GM19467 (cell line): Measurements from ENCODE around the gene TSC2.
"Not testable (repeated sequence)": the region's sequence is repeated elsewhere in the genome, so short reads cannot be mapped to it uniquely, and the experiment has no call there.

Source experiments
- ATAC-seq: cut with Tn5 transposase; IDR thresholded peaks from one replicate; pipeline ENCODE4 v1.9.1; 2021; ENCODE audit warnings: mild to moderate bottlenecking, moderate library complexity; ENCODE audit not compliant: unreplicated experiment

TSC2 gene

GRCh38 chr16:2096853-2097595 is 49.2 kb downstream of the TSC2 start:
- no peak for ATAC-seq

DNA sequence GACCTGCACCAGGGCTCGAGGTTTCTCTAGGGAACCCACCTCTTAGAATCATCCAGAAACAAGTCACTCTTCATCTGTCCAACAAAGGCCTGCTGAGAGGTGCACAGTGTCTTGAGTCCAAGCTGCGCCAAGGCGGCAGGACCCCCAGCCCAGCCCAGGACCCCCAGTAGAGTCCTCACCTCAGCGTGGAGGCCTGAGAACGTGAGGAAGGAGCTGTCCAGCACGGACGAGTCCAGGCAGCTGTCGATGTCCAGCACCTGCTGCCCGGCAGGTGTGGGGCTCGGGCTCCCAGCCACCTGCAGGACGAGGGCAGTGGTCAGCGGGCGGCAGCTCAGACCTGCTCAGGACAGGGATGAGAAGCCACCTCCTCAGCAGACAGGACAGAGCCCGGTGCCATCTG is 49.9 kb downstream of the TSC2 start:
- ATAC-seq: not testable (repeated sequence)

DNA sequence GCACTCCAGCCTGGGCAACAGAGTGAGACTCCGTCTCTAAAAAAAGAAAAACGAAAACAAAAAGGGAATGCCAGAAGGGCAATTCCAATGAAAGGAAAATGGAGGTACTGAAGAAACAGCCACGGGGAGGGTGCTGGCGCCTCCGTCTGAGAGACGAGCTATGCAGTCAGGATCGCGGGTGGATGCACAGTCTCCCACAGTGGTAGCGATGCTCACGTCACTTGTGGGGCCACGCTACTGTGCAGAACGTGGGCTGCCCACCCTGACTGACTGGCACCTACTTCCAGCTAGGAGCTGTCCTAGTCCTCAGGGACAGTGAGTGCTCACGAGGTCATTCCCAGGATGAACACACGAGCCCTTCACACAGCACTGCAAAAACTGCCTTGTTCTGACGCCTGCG is 53.8 kb downstream of the TSC2 start:
- not testable (repeated sequence) for ATAC-seq

DNA sequence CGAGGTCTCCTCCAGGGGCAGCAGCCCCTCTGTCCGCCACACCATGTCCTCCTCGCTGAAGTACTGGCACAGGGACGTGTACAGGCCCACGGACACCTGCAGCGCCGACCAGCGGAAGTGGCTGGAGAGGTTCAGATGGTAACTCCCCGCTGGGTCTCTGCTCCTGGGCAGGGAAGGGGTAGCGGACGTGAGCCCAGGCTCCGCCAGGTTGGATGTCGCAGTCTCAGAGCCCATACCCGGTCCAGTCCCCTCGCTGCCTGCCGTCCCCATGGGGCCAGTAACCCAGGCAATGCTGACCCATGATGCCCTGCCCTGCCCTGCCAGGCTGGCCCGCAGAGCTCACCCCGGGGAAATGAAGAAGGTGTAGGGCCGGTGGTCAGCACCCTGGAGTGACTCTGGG is 54.7 kb downstream of the TSC2 start:
- no peak for ATAC-seq

- not testable (repeated sequence) for ATAC-seq
Measured at GRCh38 chr16:2104464-2104863, 56.7 kb downstream of the TSC2 start.

DNA sequence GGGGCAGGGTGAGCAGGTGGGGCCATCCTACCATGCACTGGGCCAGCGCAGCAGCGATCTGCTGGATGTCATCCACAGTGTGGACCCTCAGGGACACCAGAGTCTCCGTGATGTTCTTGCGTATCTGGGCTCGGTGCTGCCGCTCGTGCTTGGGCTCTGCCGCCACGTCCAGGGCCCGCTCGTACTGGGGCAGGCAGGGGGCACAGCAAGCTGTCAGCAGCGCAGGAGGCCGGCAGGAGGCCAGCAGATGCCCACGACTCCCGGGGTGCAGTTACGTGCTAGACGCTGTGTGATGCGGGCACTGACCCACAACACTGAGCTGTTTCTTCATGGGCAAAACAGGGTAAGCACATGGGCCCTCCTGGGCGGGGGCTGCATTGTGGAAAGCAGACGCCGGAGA is 57.5 kb downstream of the TSC2 start:
- not testable (repeated sequence) for ATAC-seq

- ATAC-seq: not testable (repeated sequence)
Measured at GRCh38 chr16:2105769-2106168, 58.0 kb downstream of the TSC2 start.

GRCh38 chr16:2106211-2106610 is 58.4 kb downstream of the TSC2 start:
- not testable (repeated sequence) for ATAC-seq

GRCh38 chr16:2107121-2107790 is 59.5 kb downstream of the TSC2 start:
- ATAC-seq: not testable (repeated sequence)

DNA sequence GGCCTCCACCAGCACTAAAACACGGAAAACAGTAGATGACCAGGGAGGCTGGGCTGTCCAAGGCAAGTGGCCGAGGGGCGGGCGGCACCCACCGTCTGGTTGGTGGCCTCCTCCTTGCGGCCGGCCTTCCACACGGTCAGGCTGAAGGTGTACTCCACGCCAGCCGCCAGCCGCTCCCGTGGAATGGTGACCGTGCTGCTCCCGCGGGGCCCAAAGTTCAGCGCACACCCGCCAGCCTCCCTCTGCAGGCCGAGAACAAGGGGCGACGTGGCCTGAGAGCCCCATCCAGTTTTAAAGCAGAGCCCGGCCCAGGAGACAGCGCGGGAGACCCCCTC is 60.0 kb downstream of the TSC2 start:
- not testable (repeated sequence) for ATAC-seq

- ATAC-seq: not testable (repeated sequence)
Measured at GRCh38 chr16:2108446-2109270, 60.9 kb downstream of the TSC2 start.

DNA sequence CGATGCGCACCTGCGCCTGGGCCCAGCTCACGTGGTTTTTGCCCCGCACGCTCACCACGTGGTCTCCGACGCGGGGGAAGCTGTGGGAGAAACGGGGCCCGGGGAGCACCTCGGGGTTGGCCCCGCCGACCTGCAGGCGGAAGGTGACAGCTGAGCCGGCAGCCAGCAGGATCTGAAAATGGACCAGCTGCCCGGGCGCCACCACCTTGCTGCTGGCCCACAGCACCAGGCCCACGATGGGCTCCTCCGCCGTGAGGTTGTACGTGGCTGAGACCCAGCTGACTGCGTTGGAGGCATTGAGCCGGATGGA is 61.4 kb downstream of the TSC2 start:
- not testable (repeated sequence) for ATAC-seq

- ATAC-seq: not testable (repeated sequence)
Measured at GRCh38 chr16:2109872-2110271, 62.1 kb downstream of the TSC2 start.

DNA sequence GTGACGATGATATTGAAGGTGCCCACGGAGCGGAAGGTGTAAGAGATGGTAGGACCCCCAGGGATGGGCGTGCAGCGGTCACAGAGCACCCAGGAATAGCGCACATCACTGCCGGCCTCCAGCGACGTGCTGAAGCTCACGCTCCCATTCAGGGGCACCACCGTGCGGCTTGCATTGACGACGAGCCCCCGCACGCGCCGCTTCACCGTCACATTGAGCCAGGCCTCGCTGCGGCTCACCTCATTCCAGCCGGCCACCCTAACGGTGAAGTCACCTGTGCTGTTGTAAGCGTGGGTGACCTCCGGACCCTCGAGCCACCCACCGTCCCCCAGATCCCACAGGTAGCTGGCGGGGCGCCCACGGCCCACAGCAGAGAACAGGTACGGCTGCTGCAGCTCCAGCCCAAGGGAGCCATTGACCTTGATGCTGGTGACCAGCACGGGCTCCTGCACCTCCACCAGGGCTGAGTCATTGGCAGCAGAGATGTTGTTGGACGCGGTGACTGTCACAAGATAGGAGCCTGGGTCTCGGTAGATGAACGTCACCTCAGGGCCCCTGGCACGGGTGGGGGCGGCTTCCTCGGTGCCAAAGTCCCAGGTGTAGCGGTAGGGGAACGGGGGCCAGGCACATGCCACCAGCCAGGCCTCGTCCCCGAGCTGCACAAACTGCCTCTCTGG is 62.7 kb downstream of the TSC2 start:
- not testable (repeated sequence) for ATAC-seq

DNA sequence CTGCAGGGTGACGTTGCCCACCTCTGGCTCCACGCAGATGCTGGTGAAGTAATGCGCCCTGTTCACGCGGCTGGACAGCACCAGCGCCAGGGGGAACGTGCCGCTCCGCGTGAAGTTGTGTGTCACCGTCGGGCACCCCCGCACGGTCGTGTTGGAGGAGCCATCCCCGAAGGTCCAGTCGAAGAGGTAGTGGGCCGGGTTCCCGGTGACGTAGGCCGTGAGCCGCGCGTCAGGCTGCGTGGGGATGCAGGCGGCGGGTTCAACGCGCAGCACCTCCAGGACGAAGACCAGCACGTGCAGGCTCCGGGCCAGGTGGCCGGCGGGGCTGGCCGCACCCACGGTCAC is 63.2 kb downstream of the TSC2 start:
- not testable (repeated sequence) for ATAC-seq

DNA sequence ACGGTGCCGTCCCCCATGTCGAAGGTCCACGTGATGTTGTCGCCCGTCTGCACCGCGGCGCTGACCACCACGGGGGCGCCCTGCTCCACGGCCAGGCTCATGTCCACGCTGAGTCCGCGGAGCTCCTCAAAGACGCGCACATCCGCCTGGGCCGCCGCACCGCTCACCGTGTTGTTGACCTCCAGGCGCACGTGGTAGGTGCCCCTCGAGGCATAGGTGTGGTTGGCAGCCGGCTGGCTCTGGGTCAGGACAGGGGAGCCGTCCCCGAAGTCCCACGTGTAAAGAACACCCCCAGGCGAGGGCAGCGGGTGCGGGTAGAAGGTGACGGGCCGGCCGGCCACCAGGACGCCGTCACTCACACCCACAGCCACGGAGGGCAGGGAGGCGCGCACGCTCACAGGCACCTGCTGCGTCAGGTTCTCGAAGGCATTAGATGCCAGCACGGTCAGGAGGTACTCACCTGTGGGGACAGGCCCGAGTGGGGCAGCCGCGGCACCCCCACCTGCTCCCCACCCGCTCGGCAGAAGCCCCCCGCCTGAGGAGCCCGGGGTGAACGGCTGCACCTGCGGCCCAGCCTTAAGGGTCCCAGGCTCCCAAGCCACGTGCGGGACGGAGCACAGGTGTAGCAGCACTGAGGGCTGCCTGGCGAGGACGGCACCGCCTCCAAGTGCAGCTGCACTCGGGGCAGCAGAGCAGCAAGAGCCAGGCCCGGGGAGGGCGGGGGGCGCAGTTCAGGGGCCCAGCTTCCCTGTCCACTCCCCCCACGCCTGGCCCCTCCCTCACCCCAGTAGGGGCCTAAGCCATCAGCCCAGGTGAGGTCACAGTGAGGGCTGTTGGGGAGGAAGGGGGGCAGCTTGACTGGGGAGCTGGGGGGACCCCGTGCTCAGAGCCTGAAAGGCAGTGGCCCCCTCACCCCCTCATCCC is 63.9 kb downstream of the TSC2 start:
- not testable (repeated sequence) for ATAC-seq

DNA sequence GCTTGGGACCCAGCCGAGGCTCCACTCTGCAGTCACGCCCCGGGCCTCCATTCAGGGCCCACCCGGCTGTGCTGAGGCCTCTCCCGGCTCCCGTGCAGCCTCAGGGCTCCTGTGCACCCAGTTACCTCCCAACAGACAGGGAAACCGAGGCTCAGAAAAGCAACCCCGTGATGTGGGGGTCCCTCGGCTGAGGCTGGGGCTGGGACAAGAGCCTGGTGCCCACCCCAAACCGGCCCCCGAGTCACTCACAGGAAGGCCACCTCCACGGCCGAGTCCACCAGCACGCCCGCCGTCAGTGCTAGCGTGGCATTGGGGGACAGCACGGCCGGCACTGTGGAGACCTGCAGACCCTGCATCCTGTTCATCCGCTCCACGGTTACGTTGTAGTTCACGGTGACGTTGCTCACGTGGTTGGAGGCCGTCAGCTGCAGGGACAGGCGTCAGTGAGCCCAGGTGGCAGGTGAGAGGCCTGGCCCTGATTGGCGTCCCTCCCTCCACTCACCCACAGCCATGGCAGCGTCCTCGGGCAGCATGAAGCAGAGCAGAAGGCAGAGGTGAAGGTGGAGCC is 64.8 kb downstream of the TSC2 start:
- ATAC-seq: not testable (repeated sequence)

DNA sequence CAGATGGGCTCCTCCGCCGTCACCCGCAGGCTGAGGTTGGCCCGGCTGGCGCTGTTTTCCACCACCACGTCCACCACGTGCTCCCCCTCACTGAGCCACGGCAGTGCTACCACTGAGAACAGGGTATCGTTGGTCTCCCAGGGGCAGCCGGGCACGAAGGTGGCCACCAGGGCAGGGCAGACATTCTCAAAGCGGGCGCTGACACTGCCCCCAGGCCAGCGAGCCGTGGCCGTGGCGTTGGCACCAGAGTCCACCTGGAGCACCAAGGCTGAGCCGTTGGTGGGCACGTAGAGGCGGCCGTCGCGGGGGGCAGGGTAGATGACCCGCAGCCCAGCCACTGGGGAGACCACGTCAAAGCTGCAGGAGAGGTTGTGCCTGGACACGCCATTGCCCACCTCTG is 66.4 kb downstream of the TSC2 start:
- ATAC-seq: not testable (repeated sequence)

DNA sequence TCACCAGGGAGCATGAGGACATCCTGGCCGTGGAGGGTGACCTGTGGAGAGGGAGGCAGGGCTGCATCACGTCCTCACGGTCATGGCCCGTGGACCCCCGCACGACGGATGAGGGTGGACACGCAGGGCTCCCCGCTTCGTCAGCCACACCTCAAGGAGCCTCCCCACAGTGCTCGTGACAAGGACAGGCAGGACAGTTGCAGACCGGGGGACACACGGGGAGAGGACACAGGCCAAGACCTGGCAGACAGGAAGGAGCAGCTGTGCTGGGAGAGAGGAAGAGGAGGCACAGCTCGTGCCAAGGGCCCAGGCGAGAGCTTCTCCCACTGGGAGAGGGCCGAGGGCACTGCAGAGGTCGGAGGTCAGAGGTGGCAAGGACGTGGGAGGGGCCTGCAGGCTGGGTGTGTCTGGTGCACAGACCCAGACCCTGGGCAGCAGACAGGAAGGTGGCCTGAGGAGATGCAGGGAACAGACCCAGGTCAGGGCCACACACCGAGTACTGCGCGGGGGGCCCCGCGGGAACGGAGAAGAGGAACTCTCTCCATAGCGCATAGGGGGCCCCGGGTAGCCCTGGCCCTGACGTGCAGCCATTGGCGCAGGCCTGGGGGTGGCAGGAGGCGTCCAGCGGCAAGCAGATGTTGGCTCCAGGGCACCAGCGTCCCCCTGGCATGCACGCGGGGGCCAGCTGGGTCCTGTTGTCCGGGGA is 67.3 kb downstream of the TSC2 start:
- not testable (repeated sequence) for ATAC-seq
